ENCODE data around the gene TRAK1.

Gene TRAK1

GRCh38 chr3:42122261-42123011, 31.3 kb downstream of the TRAK1 start:
- no peak for DNase-seq (ENCODE audit: low read depth in 2 of 2)

GRCh38 chr3:42123012-42123581, 31.9 kb downstream of the TRAK1 start:
- DNase-seq (ENCODE audit: low read depth in 2 of 2): no peak

- DNase-seq (ENCODE audit: low read depth in 2 of 2): no peak
Observed at GRCh38 chr3:42123824-42124658, 32.9 kb downstream of the TRAK1 start.

- DNase-seq (ENCODE audit: low read depth in 2 of 2): no peak
Observed at GRCh38 chr3:42127226-42127625, 36.1 kb downstream of the TRAK1 start.

- DNase-seq (ENCODE audit: low read depth in 2 of 2): no peak
Observed at GRCh38 chr3:42128526-42128925, 37.4 kb downstream of the TRAK1 start.

GRCh38 chr3:42129014-42129953, 38.1 kb downstream of the TRAK1 start:
- DNase-seq (ENCODE audit: low read depth in 2 of 2): no peak

GRCh38 chr3:42130007-42130328, 38.8 kb downstream of the TRAK1 start:
- no peak for DNase-seq (ENCODE audit: low read depth in 2 of 2)

GRCh38 chr3:42130329-42131070, 39.3 kb downstream of the TRAK1 start:
- DNase-seq (ENCODE audit: low read depth in 2 of 2): no peak

- DNase-seq (ENCODE audit: low read depth in 2 of 2): no peak
Observed at GRCh38 chr3:42133500-42134298, 42.5 kb downstream of the TRAK1 start.

- no peak for DNase-seq (ENCODE audit: low read depth in 2 of 2)
Observed at GRCh38 chr3:42134867-42135464, 43.8 kb downstream of the TRAK1 start.

- no peak for DNase-seq (ENCODE audit: low read depth in 2 of 2)
Observed at GRCh38 chr3:42139621-42140453, 48.7 kb downstream of the TRAK1 start.

- no peak for DNase-seq (ENCODE audit: low read depth in 2 of 2)
Observed at GRCh38 chr3:42140665-42141203, 49.6 kb downstream of the TRAK1 start.

- DNase-seq (ENCODE audit: low read depth in 2 of 2): no peak
Observed at GRCh38 chr3:42143440-42143839, 52.3 kb downstream of the TRAK1 start.

GRCh38 chr3:42144209-42144608, 53.1 kb downstream of the TRAK1 start:
- DNase-seq (ENCODE audit: low read depth in 2 of 2): no peak

- no peak for DNase-seq (ENCODE audit: low read depth in 2 of 2)
Observed at GRCh38 chr3:42148086-42148848, 57.1 kb downstream of the TRAK1 start.

- DNase-seq (ENCODE audit: low read depth in 2 of 2): no peak
Observed at GRCh38 chr3:42148982-42149432, 57.9 kb downstream of the TRAK1 start.

GRCh38 chr3:42149532-42149931, 58.4 kb downstream of the TRAK1 start:
- no peak for DNase-seq (ENCODE audit: low read depth in 2 of 2)

GRCh38 chr3:42149975-42150374, 58.8 kb downstream of the TRAK1 start:
- DNase-seq (ENCODE audit: low read depth in 2 of 2): no peak
